H1 (cell line): ENCODE measurements around the gene TBX15. TPM values are rescaled to one million over a fixed set of nuclear protein-coding genes. Genes with fewer than 3 reads are reported as not detected.

Experiments used
- CTCF ChIA-PET: fragments of 300-600 bp; sonication (Branson Sonifier 250); formaldehyde crosslinking; loops from one replicate; lab custom pipeline; 2021; ENCODE audit not compliant: partially characterized antibody; lab: Charles Lee
- POLR2A ChIA-PET: fragments of 300-600 bp; sonication (Branson Sonifier 250); formaldehyde crosslinking; loops from one replicate; lab custom pipeline; 2021; ENCODE audit warnings: inconsistent platforms; ENCODE audit not compliant: partially characterized antibody; lab: Charles Lee
- DNase-seq, 2 experiments: peaks; one replicate each; pipeline versions ENCODE4 v3.0.0 to v3.0.0-alpha.2; 2010 to 2022; ENCODE audit warnings: low spot score in 2 of 2, low read depth in 1 of 2, mixed read lengths in 1 of 2
- FAIRE-seq: peaks from 2 replicates; lab custom pipeline; 2011; peaks lifted over from hg19 to GRCh38; lab: Jason Lieb, UNC
- H2AFZ ChIP-seq: 2 replicates; pipeline ENCODE4 v1.8.1; 2012; ENCODE audit warnings: low read length, inconsistent platforms
- H2AK5ac ChIP-seq: 2 replicates; pipeline ENCODE4 v1.6.1; 2013; ENCODE audit warnings: low read depth, low read length
- H2BK120ac ChIP-seq: replicated peaks from 2 replicates; pipeline ENCODE3; 2013; ENCODE audit warnings: low read depth, low read length, inconsistent platforms
- H2BK12ac ChIP-seq: 2 replicates; pipeline ENCODE4 v1.6.1; 2013; ENCODE audit warnings: low read depth, low read length
- H2BK15ac ChIP-seq: 2 replicates; pipeline ENCODE4 v1.6.1; 2013; ENCODE audit warnings: low read length
- H2BK20ac ChIP-seq: 2 replicates; pipeline ENCODE4 v1.6.1; 2013; ENCODE audit warnings: low read length
- H2BK5ac ChIP-seq: 2 replicates; pipeline ENCODE4 v1.6.1; 2013; ENCODE audit warnings: low read depth, low read length
- H3K14ac ChIP-seq: 2 replicates; pipeline ENCODE4 v1.6.1; 2013; ENCODE audit warnings: inconsistent platforms; ENCODE audit not compliant: insufficient read length
- H3K18ac ChIP-seq: 2 replicates; pipeline ENCODE4 v1.6.1; 2013; ENCODE audit warnings: low read length; ENCODE audit errors: extremely low read depth
- H3K23ac ChIP-seq: 2 replicates; pipeline ENCODE4 v1.6.1; 2013; ENCODE audit warnings: inconsistent platforms; ENCODE audit not compliant: insufficient read length
- H3K23me2 ChIP-seq: 2 replicates; pipeline ENCODE4 v1.6.1; 2013; ENCODE audit warnings: low read depth, low read length
- H3K27ac ChIP-seq: 2 replicates; pipeline ENCODE4 v1.6.1; 2011; ENCODE audit warnings: low read depth, low read length, inconsistent platforms
- H3K27me3 ChIP-seq, 4 experiments: replicated peaks in 1 of 4; 1 replicate in 1 of 4; 2 replicates in 3 of 4; pipeline versions ENCODE4 v1.6.1 to v1.8.1; 2011 to 2013; ENCODE audit warnings: low read length in 3 of 4, mild to moderate bottlenecking in 3 of 4, inconsistent platforms in 2 of 4, mixed read lengths in 2 of 4, moderate library complexity in 1 of 4; ENCODE audit not compliant: control insufficient read depth in 3 of 4, insufficient read depth in 3 of 4; ENCODE audit errors: extremely low read depth in 1 of 4
- H3K36me3 ChIP-seq, 4 experiments: 2 replicates each; pipeline versions ENCODE4 v1.6.1 to v1.8.1; 2011 to 2013; ENCODE audit warnings: mild to moderate bottlenecking in 4 of 4, low read length in 3 of 4, moderate library complexity in 2 of 4, control low read depth in 1 of 4, inconsistent platforms in 1 of 4; ENCODE audit not compliant: insufficient read depth in 4 of 4, control insufficient read depth in 2 of 4
- H3K4ac ChIP-seq: replicated peaks from 2 replicates; pipeline ENCODE3; 2013; ENCODE audit warnings: low read length, low read depth, mixed read lengths, inconsistent platforms; ENCODE audit not compliant: insufficient read length
- H3K4me1 ChIP-seq, 4 experiments: replicated peaks in 1 of 4; 1 replicate in 1 of 4; 2 replicates in 3 of 4; pipeline versions ENCODE4 v1.6.1 to v1.8.1; 2011 to 2013; ENCODE audit warnings: low read length in 3 of 4, inconsistent platforms in 2 of 4, mixed read lengths in 1 of 4; ENCODE audit not compliant: insufficient read depth in 4 of 4, control insufficient read depth in 3 of 4
- H3K4me2 ChIP-seq, 2 experiments: 2 replicates each; pipeline versions ENCODE4 v1.6.1 to v1.8.1; 2011 to 2013; ENCODE audit warnings: low read depth in 2 of 2, low read length in 2 of 2, control low read depth in 1 of 2, inconsistent platforms in 1 of 2, mild to moderate bottlenecking in 1 of 2; ENCODE audit not compliant: insufficient read depth in 1 of 2
- H3K4me3 ChIP-seq, 4 experiments: fragments of 200-600, 300-600 bp in 1 of 4; sonication (generic), shearing (Covaris generic), sonication (Bioruptor Twin) in 1 of 4; 2 replicates each; pipeline versions ENCODE4 v1.5.1 to v1.8.1; 2011 to 2016; ENCODE audit warnings: low read length in 4 of 4, low read depth in 3 of 4, control low read depth in 2 of 4, inconsistent platforms in 2 of 4, mild to moderate bottlenecking in 2 of 4, mixed read lengths in 1 of 4, moderate library complexity in 1 of 4; ENCODE audit not compliant: insufficient read depth in 2 of 4; ENCODE audit errors: extremely low read depth in 1 of 4
- H3K56ac ChIP-seq: replicated peaks from 2 replicates; pipeline ENCODE3; 2013; ENCODE audit warnings: low read depth, mild to moderate bottlenecking, mixed read lengths, low read length, inconsistent platforms; ENCODE audit not compliant: insufficient read length
- H3K79me1 ChIP-seq: 2 replicates; pipeline ENCODE4 v1.6.1; 2013; ENCODE audit warnings: low read depth, low read length, control low read depth
- H3K79me2 ChIP-seq, 2 experiments: 2 replicates each; pipeline versions ENCODE4 v1.6.1 to v1.8.1; 2012 to 2013; ENCODE audit warnings: low read length in 2 of 2, mild to moderate bottlenecking in 2 of 2, inconsistent platforms in 1 of 2; ENCODE audit not compliant: insufficient read depth in 2 of 2, control insufficient read depth in 1 of 2
- H3K9ac ChIP-seq, 4 experiments: replicated peaks in 1 of 4; 1 replicate in 1 of 4; 2 replicates in 3 of 4; pipeline versions ENCODE4 v1.6.1 to v1.8.1; 2011 to 2013; ENCODE audit warnings: low read depth in 3 of 4, low read length in 3 of 4, control low read depth in 2 of 4, mild to moderate bottlenecking in 2 of 4, moderate library complexity in 2 of 4, inconsistent platforms in 1 of 4; ENCODE audit errors: extremely low read depth in 1 of 4
- H3K9me3 ChIP-seq, 2 experiments: 2 replicates each; pipeline versions ENCODE4 v1.6.1 to v1.8.1; 2012 to 2013; ENCODE audit warnings: mild to moderate bottlenecking in 2 of 2, moderate library complexity in 2 of 2, control low read depth in 1 of 2, inconsistent platforms in 1 of 2, low read depth in 1 of 2, low read length in 1 of 2, mixed read lengths in 1 of 2; ENCODE audit not compliant: insufficient read depth in 2 of 2
- H4K20me1 ChIP-seq, 2 experiments: replicated peaks in 1 of 2; 2 replicates each; pipeline versions ENCODE3 to v1.8.1; 2011 to 2013; ENCODE audit warnings: inconsistent platforms in 2 of 2, low read length in 2 of 2, mild to moderate bottlenecking in 1 of 2; ENCODE audit not compliant: insufficient read depth in 2 of 2, control insufficient read depth in 1 of 2
- H4K5ac ChIP-seq: 2 replicates; pipeline ENCODE4 v1.6.1; 2013; ENCODE audit warnings: low read length, low read depth, mixed read lengths, inconsistent platforms; ENCODE audit not compliant: insufficient read length
- H4K8ac ChIP-seq: 2 replicates; pipeline ENCODE4 v1.8.0; 2013; ENCODE audit warnings: mild to moderate bottlenecking, moderate library complexity, low read length, inconsistent platforms; ENCODE audit not compliant: insufficient read depth; ENCODE audit errors: extremely low read depth
- H4K91ac ChIP-seq: replicated peaks from 2 replicates; pipeline ENCODE3; 2013; ENCODE audit warnings: low read length, mixed read lengths, inconsistent platforms; ENCODE audit not compliant: insufficient read length
- CBX5 ChIP-seq: fragments of 300-800, 300-1000 bp; sonication (generic); IDR thresholded peaks from 2 replicates; pipeline ENCODE4 v1.7.1; 2016; ENCODE audit warnings: antibody characterized with exemption, low read length, low read depth
- CBX8 ChIP-seq: fragments of 300-800, 300-1000 bp; sonication (generic); IDR thresholded peaks from 2 replicates; pipeline ENCODE4 v1.7.1; 2016; ENCODE audit warnings: low read depth, low read length, borderline replicate concordance
- CREB1 ChIP-seq: IDR thresholded peaks from 2 replicates; pipeline ENCODE4 v1.6.1; 2012; ENCODE audit warnings: inconsistent platforms
- EZH2 ChIP-seq: fragments of 200-600 bp; sonication (generic); IDR thresholded peaks from 2 replicates; pipeline ENCODE4 v1.7.1; 2012; ENCODE audit warnings: low read depth, mild to moderate bottlenecking, moderate library complexity, low read length, inconsistent platforms; ENCODE audit not compliant: severe bottlenecking
- JUND ChIP-seq: IDR thresholded peaks from 2 replicates; pipeline ENCODE4 v1.6.1; 2011; ENCODE audit warnings: mild to moderate bottlenecking, improper control_type of control experiment, low read length
- KDM1A ChIP-seq: fragments of 200-600, 300-600 bp; sonication (generic); IDR thresholded peaks from 2 replicates; pipeline ENCODE4 v1.7.1; 2016; ENCODE audit warnings: mild to moderate bottlenecking, low read length, borderline replicate concordance
- KDM4A ChIP-seq: IDR thresholded peaks from one replicate; pipeline ENCODE4 v1.7.1; 2012; ENCODE audit warnings: low read depth, mild to moderate bottlenecking, moderate library complexity, low read length, inconsistent platforms; ENCODE audit not compliant: severe bottlenecking
- POLR2AphosphoS5 ChIP-seq: IDR thresholded peaks from 2 replicates; pipeline ENCODE4 v1.6.1; 2011; ENCODE audit warnings: low read depth, low read length
- RAD21 ChIP-seq, 2 experiments: IDR thresholded peaks in 1 of 2; conservative IDR thresholded peaks in 1 of 2; 2 replicates each; pipeline ENCODE4 v1.6.1; 2011; ENCODE audit warnings: low read depth in 2 of 2, low read length in 2 of 2, improper control_type of control experiment in 1 of 2, inconsistent platforms in 1 of 2, mild to moderate bottlenecking in 1 of 2, moderate library complexity in 1 of 2
- SUZ12 ChIP-seq: fragments of 200-600 bp; sonication (generic); IDR thresholded peaks from 2 replicates; pipeline ENCODE4 v1.6.1; 2012; ENCODE audit warnings: mild to moderate bottlenecking, inconsistent platforms, low read length, moderate library complexity, mixed read lengths
- TAF7 ChIP-seq: optimal IDR thresholded peaks from 2 replicates; pipeline ENCODE3; 2011; ENCODE audit warnings: low read depth, mild to moderate bottlenecking, inconsistent platforms, low read length, moderate library complexity, borderline replicate concordance
- TEAD4 ChIP-seq: IDR thresholded peaks from 2 replicates; pipeline ENCODE4 v1.6.1; 2012; ENCODE audit warnings: low read depth, low read length, inconsistent platforms, mixed read lengths
- WGBS, 2 experiments: shearing (Covaris generic) in 1 of 2; methylation state at CpG; one replicate each; pipeline versions ENCODE4 v1.1.6 to v1.1.7; 2013 to 2015; ENCODE audit warnings: low lambda C conversion rate in 2 of 2, mixed read lengths in 2 of 2, inconsistent platforms in 1 of 2, low coverage in 1 of 2, missing lambda C conversion rate in 1 of 2; ENCODE audit not compliant: insufficient replicate concordance in 2 of 2, insufficient coverage in 1 of 2, insufficient read length in 1 of 2; ENCODE audit errors: extremely low coverage in 1 of 2, missing lambda C conversion rate in 1 of 2; 5-methylcytosine and 5-hydroxymethylcytosine counted together
- polyA plus RNA-seq, 7 experiments: library from polyadenylated mRNA; depleted of rRNA in 3 of 7; stranded (reverse) in 5 of 7; unstranded in 2 of 7; fragments of >200 nt in 5 of 7; fragments of 200-250 nt in 2 of 7; gene quantifications; 1 replicate in 5 of 7; 2 replicates in 1 of 7; 4 replicates in 1 of 7; pipeline versions ENCODE4 v1.2.1 to v1.2.3, GENCODE V29; 2011 to 2013; ENCODE audit warnings: missing spikeins in 2 of 7, mixed read lengths in 2 of 7
- total RNA-seq: library from RNA; stranded (reverse); fragmentation: NEBNext Ultra II Directional; extraction: Animal tissue kit (Norgen Biotek cat#: 25700); gene quantifications from 2 replicates; pipeline ENCODE4 v1.2.1, GENCODE V29; 2021
- TF ChIP-seq, protein P1 (sequence below): IDR thresholded peaks from 2 replicates; pipeline ENCODE4 v1.6.1; 2012; ENCODE audit warnings: inconsistent platforms

The TBX15 gene
- total and polyA plus RNA-seq, 2 of the 8 experiments (the other 6 are each of a cell fraction or from before 2014, with no cell fraction given): 0.14 to 0.24 TPM

DNA sequence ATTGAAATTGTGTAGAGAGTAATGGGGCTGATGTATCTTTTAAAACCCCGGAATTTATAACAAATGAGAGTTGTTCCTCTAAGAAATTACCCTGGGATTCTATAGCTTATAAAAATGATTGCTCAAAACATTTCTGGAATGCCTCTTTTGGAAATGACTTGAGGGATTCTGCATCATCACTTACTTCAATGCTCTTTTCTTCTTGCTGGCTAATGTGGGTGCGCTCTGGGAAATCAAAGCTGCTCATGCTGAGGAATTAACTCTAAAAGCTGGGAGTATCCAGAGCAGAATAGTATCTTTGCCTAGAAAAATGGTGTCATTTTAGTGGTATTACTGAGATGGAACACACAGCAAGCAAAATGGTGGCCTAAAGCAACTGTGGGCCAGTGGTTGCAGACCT is 23.0 kb upstream of the TBX15 start:
- no peak overlapping the region for H2BK20ac ChIP-seq
- no peak overlapping the region for H3K27ac ChIP-seq
- no peak overlapping the region for H3K23ac ChIP-seq
- no peak overlapping the region for H2AFZ ChIP-seq
- H2BK12ac ChIP-seq: no peak overlapping the region
- H3K79me2 ChIP-seq: no peaks in the 10 kb centered on the region
- peaks cover 2% of the 10 kb centered on the region; the same call in 1 of the 2 replicates for H3K23me2 ChIP-seq
- no peak overlapping the region for H2AK5ac ChIP-seq
- no peak overlapping the region for H3K4me2 ChIP-seq
- H3K18ac ChIP-seq: no peak overlapping the region
- H3K14ac ChIP-seq: no peak overlapping the region
- no peaks in the 10 kb centered on the region for H3K9me3 ChIP-seq
- POLR2A ChIA-PET: no interaction called here
- no peaks in the 10 kb centered on the region for H4K20me1 ChIP-seq
- H3K4ac ChIP-seq: no peak overlapping the region
- no peak for FAIRE-seq
- CTCF ChIA-PET: interaction anchor here (1.0 to 1.5 kb wide), 4 partner anchors 13 to 356 kb away, joined by 3 to 5 read pairs (median 4); no protein-coding TSS in a partner anchor
- H3K56ac ChIP-seq: no peak overlapping the region
- peaks cover 0 to 5% (median 0%) of the 10 kb centered on the region in 4 experiments; a peak in 1 of 8 replicates for H3K36me3 ChIP-seq
- no peak overlapping the region for H4K8ac ChIP-seq
- no peak overlapping the region for H2BK120ac ChIP-seq
- DNase-seq: no peak
- peaks cover 0 to 16% (median 6%) of the 10 kb centered on the region in 4 experiments; a peak in 6 of 7 replicates for H3K4me1 ChIP-seq
- no peaks in the 10 kb centered on the region for H3K79me1 ChIP-seq
- H4K5ac ChIP-seq: no peak overlapping the region
- no peak overlapping the region for H2BK5ac ChIP-seq
- no peak overlapping the region for H3K9ac ChIP-seq
- WGBS, 2 experiments: 97% methylated on average over 2 of the region's 2 CpGs; no CpG with 5 or more reads in 1 of the 2 experiments
- H3K27me3 ChIP-seq: peaks cover 26 to 37% (median 31%) of the 10 kb centered on the region in 4 experiments; a peak in 6 of 7 replicates
- no peak overlapping the region for H4K91ac ChIP-seq
- H3K4me3 ChIP-seq: no peak overlapping the region
- no peak overlapping the region for H2BK15ac ChIP-seq
- TF ChIP-seq EZH2: no peak
- TF ChIP-seq SUZ12: no peak
- TF ChIP-seq KDM4A: no peak
- TF ChIP-seq RAD21 (IDR thresholded peaks at IDR 0.05 in 1 of 2, conservative IDR thresholded peaks at IDR 0.05 in 1 of 2; ENCODE audit: low read depth in 2 of 2, low read length in 2 of 2): no peak
- no peak for TF ChIP-seq CREB1
- TF ChIP-seq JUND: no peak
- no peak for TF ChIP-seq CBX8
- no peak for TF ChIP-seq TAF7
- TF ChIP-seq CBX5: no peak
- TF ChIP-seq, protein P1, sequence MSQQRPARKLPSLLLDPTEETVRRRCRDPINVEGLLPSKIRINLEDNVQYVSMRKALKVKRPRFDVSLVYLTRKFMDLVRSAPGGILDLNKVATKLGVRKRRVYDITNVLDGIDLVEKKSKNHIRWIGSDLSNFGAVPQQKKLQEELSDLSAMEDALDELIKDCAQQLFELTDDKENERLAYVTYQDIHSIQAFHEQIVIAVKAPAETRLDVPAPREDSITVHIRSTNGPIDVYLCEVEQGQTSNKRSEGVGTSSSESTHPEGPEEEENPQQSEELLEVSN: no peak
- no peak for TF ChIP-seq KDM1A
- no peak for TF ChIP-seq TEAD4
- no peak for TF ChIP-seq POLR2AphosphoS5
